Measurements from ENCODE around the gene FLNA. TPM values are rescaled to one million over a fixed set of nuclear protein-coding genes. Genes with fewer than 3 reads are reported as not detected.

The FLNA gene
- polyA plus RNA-seq, 2 of the 4 experiments (the other 2 are of a cell fraction) = 303 to 1,116 TPM

DNA sequence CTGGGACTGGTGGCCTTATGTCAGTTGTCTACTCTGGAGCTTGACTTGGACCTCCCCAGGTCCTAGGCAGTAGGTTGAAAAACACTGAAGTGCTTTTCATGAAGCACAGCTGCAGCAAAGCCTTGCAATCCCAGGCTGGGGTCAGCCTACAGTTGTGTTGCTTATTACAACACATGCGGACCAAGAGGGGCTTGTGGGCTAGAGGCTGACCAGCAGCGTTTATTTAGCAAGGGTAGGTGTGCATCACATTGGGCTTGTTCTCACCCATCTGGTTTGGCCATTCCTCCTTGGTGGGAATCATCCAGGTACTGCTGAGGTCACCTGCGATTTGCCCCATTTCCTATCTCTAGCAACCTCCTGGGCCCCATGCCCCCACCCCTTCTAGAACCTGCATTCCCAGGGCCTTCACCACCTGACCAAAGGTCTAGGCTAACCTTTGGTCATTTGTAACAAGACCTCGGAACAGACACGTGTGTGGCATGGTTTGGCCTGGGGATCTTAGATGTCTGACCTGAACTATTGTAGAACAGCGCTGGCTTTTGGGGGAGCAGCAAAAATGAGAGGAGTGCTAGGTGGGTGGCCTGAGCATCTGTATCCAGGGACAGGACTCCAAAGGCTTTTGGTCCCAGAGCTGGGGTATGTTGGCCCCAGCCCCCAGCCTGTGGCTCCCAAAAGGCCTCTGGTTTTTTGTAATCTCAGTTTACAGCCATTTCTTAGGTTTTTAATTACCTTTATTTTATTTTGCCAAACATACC is 26.8 kb upstream of the FLNA start (continued):
- TF ChIP-seq ESRRA (IDR thresholded peaks at IDR 0.05; ENCODE audit: borderline replicate concordance, low read length) (0 out of 2 replicates have a peak, but pooled peaks have one; percentile 29), RFX5 (IDR thresholded peaks at IDR 0.05) (no peak), FOXS1 (CRISPR knock-in tag; IDR thresholded peaks at IDR 0.05) (no peak), HOXB13 (CRISPR knock-in tag; IDR thresholded peaks at IDR 0.05; ENCODE audit: low read depth) (no peak), FOSB (CRISPR knock-in tag; IDR thresholded peaks at IDR 0.05) (peak; percentile 98), EP300 (IDR thresholded peaks at IDR 0.05) (no peak), CHD4 (IDR thresholded peaks at IDR 0.05; ENCODE audit: borderline replicate concordance) (no peak), CHD2 (IDR thresholded peaks at IDR 0.05; ENCODE audit: low read length, partially characterized antibody) (peak; percentile 28), HOXB5 (CRISPR knock-in tag; IDR thresholded peaks at IDR 0.05) (no peak; the same call in 1 of the 2 replicates), KDM1A (IDR thresholded peaks at IDR 0.05; ENCODE audit: low read depth) (no peak), JUN (IDR thresholded peaks at IDR 0.05) (peak; percentile 90 to 97), SREBF2 (IDR thresholded peaks at IDR 0.05) (no peak), NFE2L2 (conservative IDR thresholded peaks at IDR 0.05; ENCODE audit: low read length) (no peak), GATA3 (IDR thresholded peaks at IDR 0.05; ENCODE audit: borderline replicate concordance) (no peak), CBX2 (IDR thresholded peaks at IDR 0.05; ENCODE audit: borderline replicate concordance, low read depth) (no peak), RAD21 (conservative IDR thresholded peaks at IDR 0.05 in 1 of 2, IDR thresholded peaks at IDR 0.05 in 1 of 2) (no peak), MAZ (IDR thresholded peaks at IDR 0.05; ENCODE audit: borderline replicate concordance, low read depth, low read length) (no peak), HOXA7 (CRISPR knock-in tag; IDR thresholded peaks at IDR 0.05) (peak; percentile 98), CBX8 (IDR thresholded peaks at IDR 0.05) (no peak), POLR2AphosphoS2 (conservative IDR thresholded peaks at IDR 0.05; ENCODE audit: low read length) (peak; percentile 100), RARB (CRISPR knock-in tag; IDR thresholded peaks at IDR 0.05) (peak; percentile 95), NPAS2 (CRISPR knock-in tag; IDR thresholded peaks at IDR 0.05; ENCODE audit: borderline replicate concordance) (no peak), NR3C1 (IDR thresholded peaks at IDR 0.05) (no peak), JUNB (IDR thresholded peaks at IDR 0.05) (no peak)
- TF ChIP-seq, protein P1, sequence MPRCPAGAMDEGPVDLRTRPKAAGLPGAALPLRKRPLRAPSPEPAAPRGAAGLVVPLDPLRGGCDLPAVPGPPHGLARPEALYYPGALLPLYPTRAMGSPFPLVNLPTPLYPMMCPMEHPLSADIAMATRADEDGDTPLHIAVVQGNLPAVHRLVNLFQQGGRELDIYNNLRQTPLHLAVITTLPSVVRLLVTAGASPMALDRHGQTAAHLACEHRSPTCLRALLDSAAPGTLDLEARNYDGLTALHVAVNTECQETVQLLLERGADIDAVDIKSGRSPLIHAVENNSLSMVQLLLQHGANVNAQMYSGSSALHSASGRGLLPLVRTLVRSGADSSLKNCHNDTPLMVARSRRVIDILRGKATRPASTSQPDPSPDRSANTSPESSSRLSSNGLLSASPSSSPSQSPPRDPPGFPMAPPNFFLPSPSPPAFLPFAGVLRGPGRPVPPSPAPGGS (IDR thresholded peaks at IDR 0.05) = peak; percentile 46; the same call in 2 of the 3 replicates
- TF ChIP-seq, protein P2, sequence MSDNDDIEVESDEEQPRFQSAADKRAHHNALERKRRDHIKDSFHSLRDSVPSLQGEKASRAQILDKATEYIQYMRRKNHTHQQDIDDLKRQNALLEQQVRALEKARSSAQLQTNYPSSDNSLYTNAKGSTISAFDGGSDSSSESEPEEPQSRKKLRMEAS (IDR thresholded peaks at IDR 0.05) = peak; percentile 43
- TF ChIP-seq, protein P3, sequence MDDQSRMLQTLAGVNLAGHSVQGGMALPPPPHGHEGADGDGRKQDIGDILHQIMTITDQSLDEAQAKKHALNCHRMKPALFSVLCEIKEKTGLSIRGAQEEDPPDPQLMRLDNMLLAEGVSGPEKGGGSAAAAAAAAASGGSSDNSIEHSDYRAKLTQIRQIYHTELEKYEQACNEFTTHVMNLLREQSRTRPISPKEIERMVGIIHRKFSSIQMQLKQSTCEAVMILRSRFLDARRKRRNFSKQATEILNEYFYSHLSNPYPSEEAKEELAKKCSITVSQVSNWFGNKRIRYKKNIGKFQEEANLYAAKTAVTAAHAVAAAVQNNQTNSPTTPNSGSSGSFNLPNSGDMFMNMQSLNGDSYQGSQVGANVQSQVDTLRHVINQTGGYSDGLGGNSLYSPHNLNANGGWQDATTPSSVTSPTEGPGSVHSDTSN (IDR thresholded peaks at IDR 0.05) = peak; percentile 84
- TF ChIP-seq, protein P4, sequence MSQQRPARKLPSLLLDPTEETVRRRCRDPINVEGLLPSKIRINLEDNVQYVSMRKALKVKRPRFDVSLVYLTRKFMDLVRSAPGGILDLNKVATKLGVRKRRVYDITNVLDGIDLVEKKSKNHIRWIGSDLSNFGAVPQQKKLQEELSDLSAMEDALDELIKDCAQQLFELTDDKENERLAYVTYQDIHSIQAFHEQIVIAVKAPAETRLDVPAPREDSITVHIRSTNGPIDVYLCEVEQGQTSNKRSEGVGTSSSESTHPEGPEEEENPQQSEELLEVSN (IDR thresholded peaks at IDR 0.05; ENCODE audit: borderline replicate concordance, low read depth) = no peak; the same call in 1 of the 2 replicates

Data from A549 (cell line).